NCI-H2107 treated with DMSO at 0.1 percent for 48 hours (cell line): ENCODE data around the gene PBXIP1.
"Not testable (repeated sequence)": the region's sequence is repeated elsewhere in the genome, so short reads cannot be mapped to it uniquely, and the experiment has no call there.

ENCODE experiments used
- DNase-seq: peaks from one replicate; lab custom pipeline; 2025; ENCODE audit not compliant: unreplicated experiment; lab: John Stamatoyannopoulos, UW

Gene PBXIP1

DNA sequence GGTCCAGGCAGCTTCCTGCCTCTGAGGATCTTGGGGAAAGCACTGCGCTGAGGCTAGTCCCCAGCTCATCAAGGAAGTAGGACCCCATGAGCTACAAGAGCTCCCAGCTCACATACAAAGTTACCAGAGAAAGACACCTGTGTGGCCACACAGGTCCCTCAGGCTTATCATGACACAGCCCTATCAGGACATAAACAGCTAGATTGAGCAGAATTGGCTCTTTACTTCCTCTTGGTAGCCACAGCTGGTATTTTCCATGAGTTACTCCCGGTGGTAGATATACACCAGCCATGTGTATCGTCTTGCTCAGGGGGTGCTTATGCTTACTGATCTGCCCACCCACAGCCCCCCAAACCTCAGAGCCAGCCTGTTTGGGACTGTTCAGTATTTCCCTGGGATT is 38.7 kb upstream of the PBXIP1 start:
- no peak for DNase-seq

DNA sequence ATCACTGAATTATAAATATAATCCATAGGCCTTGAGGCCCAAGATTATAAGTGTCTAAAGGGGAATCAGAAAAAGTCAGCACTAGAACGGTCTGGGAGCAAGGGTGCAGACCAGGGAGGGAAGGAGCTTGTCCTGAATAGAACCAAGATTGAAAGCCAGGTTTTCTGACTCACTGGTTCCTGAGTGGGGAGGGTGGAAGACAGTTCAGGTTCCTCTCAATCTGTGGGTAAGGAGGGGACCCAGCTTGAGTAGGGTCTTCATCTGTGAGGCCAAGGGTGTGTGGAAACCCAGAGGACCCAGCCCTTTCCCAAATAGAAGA is 38.3 kb upstream of the PBXIP1 start:
- DNase-seq = no peak

DNA sequence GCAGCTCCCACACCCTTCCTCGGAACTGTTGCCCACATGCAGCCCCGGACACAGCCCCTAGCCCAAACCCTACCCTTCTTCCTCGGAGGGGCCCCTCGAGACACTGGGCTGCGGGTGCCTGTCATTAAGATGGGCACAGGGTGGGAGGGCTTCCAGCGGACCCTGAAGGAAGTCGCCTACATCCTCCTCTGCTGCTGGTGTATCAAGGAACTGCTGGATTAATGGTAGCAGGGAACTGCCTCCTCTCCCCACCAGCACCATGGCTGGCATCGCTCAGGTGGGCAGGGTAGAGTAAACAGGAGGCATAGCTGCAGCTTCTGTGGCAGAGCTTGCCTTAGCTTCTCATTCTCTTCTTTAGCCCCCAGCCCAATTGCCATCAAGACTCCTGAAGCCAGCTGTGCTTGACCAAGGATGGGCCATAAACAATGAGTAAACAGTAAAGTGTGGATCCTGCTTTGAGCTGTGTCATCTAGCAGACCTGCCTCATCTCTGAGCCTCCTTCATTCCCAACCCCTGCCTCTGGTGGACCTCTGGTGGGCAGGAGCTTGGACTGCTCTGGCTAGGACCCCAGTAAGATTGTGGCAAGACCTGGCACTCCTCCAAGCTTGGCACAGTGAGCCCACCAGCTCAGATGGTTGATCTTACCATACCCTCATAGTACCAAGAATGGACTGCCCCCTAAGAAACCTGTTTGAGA is 37.8 kb upstream of the PBXIP1 start, which contains the start of gene LENEP:
TSS of gene LENEP (plus strand) at position 15 of the 697 bp plus-strand sequence. CDS start at position 37, 22 bp downstream.
- no peak for DNase-seq

DNA sequence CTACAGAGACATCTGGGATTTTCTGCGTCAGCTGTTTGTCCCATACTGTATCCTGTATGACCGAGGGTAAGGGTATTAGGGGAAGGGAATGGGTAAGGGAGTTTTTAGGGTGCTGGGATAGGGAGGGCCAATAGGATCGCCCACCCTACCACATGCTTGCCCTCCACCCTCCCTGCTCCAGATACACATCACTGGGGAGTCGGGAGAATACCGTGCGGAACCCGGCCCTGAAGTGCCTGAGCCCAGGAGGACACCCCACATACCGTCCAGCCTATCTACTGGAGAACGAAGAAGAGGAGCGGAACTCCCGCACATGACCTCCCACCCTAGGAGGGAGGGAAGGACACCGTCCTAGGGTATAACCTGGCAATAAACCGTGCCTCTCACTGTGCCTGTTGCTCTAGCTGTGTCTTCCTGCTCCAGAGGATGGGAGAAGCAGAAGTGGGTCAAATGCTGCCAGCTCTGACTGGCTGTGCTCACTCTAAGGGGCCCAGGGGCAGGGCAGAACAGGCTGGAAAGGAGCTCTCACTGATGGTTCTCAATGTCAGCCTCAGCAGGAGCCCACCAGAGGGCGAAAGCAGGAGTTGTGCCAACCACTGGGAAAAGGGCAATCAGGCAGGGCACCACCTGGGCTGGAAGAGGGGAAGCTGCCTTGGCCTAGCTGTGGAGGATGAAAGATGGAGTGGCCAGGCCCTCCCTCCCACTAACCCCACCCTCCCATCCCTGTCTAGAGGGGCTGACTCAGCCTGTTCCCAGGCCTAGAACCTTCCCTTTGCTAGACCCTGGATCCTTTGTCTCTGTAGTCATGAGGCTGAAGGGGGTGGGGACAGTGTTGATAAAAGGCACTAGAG is 37.0 kb upstream of the PBXIP1 start:
- no peak for DNase-seq

DNA sequence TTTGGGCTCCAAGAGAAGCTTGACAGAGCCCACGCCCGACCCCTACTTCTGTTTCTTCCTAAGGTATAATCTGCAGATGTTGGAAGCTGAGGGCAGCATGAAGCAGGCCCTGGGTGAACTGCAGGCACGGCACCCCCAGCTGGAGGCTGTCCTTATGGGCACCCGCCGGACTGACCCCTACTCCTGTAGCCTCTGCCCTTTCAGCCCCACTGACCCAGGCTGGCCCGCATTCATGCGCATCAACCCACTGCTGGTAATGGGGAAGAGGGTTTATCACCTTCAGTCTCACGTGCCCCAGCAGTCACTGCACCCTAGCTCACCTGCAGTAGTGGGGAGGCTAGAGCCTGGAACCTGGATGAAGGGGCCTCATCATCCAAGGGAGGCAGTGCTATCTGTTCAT is 34.4 kb upstream of the PBXIP1 start:
- no peak for DNase-seq

DNA sequence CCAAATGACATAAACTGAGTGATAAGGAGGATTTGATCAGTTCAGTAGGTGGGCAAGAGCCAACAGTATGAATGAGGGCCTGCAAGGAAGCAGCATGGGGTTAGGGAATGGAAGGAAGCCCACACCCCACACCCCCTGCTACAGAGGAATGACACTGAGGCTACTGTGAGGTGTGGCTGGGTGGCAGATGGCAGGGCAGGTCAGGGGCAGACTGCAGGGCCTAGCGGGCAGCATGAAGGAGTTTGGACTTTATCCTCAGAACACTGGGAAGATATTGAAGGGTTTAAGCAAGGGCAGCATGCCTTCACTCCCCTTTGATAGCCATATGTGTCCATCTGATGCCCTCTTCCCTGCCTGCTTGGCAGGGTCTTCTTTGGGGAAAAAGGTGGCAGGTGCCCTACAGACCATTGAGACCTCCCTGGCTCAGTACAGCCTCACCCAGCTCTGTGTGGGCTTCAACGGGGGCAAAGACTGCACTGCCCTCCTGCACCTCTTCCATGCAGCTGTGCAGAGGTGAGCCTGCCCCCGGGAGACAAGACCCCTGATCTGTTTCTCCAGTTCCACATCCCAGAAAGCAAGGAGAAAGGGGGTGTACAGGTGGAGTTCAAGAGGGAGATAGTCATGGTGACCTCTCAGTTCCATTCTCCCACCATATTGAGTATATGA is 33.4 kb upstream of the PBXIP1 start:
- no peak for DNase-seq

DNA sequence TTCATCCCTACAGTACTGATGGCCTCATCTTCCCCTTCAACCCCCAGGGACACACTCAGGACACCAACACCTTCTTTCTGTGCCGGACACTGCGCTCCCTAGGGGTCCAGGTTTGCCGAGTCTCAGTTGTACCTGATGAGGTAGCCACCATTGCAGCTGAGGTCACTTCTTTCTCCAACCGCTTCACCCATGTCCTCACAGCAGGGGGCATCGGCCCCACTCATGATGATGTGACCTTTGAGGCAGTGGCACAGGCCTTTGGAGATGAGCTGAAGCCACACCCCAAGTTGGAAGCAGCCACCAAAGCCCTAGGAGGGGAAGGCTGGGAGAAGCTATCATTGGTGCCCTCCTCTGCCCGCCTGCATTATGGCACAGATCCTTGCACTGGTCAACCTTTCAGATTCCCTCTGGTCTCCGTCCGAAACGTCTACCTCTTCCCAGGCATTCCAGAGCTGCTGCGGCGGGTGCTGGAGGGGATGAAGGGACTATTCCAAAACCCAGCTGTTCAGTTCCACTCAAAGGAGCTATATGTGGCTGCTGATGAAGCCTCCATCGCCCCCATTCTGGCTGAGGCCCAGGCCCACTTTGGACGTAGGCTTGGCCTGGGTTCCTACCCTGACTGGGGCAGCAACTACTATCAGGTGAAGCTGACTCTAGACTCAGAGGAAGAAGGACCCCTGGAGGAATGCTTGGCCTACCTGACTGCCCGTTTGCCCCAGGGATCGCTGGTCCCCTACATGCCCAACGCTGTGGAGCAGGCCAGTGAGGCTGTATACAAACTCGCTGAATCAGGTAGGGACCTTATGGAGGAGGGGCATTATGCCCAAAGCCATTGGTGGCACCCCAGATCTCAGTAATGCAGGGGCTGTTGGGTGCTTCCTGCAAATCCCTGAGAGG is 32.4 kb upstream of the PBXIP1 start:
- no peak for DNase-seq

DNA sequence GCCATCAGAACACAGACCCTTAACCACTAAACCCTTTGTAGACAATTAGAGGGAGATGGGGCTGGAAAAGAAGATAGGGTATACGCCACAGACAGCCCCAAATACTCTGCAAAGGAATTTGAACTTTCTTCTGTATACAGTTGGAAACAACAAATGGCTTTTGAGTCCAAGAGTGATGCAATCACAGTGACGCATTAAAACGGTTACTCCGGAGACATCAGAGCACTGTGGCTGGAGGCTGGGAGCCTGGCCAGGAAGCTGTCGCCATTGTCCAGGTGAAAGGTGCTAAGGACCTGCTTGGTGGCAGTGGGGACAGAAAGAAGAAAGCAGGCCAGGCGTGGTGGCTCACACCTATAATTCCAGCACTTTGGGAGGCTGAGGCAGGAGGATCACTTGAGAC is 31.4 kb upstream of the PBXIP1 start:
- no peak for DNase-seq

DNA sequence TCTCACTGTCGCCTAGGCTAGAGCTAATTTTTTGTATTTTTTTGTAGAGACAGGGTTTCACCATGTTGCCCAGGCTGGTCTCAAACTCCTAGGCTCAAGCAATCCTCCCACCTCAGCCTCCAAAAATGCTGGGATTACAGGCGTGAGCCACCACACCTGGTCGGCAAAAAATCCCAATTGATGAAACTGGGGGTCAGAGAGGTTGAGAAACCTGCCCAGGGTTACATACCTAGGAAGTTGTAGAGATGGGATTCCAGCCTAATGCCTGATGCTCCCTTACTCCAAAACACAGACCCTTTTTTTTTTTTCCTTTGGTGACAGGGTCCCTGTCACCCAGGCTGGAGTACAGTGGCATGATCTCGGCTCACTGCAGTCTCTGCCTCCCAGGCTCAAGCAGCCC is 30.8 kb upstream of the PBXIP1 start:
- not testable (repeated sequence) for DNase-seq

DNA sequence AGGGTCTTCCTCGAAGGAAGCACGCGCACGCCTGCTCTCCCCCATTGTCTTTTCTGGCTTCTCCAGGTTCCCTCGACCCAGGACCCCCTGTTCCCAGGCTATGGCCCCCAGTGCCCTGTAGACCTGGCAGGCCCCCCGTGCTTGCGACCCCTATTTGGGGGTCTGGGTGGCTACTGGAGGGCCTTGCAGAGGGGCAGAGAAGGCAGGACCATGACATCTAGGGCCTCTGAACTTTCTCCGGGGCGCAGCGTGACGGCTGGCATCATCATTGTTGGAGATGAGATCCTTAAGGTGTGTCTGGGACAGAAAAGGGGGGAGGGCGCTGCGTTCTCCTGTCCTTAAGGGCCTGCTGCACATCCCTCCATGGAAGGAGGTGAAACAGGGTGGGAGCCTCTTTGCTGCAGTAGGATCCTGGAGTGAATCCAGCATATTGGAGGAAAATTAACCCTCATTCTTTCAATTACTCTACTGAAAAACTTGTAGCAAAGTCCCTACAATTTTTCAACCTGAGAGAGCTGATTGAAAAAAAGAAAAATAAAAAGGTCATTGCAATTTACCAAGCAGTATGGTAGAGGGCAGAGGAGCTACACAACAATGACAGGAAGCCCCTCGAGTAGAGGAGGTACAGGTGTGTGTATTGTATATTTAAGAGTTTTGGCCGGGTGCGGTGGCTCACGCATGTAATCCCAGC is 28.0 kb upstream of the PBXIP1 start:
- DNase-seq = no peak

DNA sequence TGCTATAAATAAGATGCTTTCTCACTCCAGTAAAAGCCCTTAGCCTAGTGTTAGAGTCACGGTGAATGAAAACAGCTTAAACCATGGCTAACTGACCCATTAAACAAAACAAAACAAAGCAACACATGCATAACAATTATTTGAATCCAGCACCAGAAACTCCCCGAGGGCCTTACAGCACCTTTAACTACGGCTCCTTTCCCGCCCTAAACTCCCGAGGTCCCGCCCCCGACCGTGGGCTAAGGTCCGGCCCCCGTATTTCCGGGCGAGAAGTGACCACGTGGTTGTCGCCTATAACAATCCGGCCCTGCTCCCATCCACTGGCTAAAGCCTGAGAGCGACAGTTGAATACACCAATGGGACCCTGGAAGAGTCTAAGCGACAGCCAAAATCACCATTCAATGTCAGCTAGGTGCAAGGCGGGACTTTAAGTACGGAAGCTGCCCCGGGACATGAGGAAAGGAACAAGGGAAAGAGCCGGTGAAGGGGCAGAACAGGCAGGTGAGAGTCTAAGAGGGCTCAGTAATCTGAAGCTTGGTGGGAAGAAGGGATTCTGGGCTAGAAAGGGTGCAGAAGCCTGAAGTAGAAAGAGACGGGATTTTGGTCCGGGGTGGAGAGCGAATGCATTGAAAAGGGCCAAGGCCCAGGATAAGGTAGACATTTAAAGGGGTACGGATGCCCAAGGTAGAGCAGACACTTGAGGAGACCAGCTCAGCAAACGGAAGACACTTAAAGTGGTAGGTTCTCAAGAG is 27.2 kb upstream of the PBXIP1 start, which contains the start of gene FLAD1:
TSS of gene FLAD1 (plus strand) at position 448 of the 752 bp plus-strand sequence. CDS start 351 bp downstream, outside the sequence.
- peak; percentile 100 for DNase-seq

DNA sequence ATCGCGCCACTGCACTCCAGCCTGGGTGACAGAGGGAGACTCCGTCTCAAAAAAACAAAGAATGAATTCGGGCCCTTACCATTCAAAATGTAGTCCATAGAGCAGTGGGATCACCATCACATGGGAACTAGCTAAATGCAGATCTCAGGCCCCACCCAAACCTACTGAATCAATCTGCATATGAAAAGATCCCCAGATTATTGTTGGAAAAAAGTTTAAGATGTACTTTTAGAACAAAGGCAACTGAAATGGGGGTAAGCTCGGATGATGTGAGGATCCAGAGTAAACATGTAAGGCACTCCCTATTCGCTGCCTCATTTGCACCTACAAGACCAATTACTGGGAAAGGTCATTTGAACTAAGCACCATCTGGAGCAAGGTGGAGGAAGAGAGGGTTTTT is 26.4 kb upstream of the PBXIP1 start:
- peak; percentile 33 for DNase-seq

DNA sequence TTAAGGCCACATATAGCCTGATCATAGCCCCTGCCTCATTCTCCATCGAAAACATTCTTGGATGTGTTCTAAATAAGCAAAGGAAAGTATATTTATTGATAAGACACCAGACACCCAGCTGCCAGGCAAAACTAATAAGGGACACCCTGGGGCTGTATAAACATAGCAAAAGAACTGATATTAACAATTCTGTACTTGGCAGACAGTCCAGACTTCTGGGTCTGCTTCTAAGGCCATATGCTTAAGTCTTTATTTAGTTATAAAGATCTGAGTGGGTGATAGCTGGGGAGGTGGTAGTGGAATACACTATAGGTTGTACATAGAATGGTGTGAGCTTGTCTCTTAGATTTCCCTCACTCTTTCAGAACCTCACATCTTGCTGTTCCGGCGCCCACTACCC is 22.5 kb upstream of the PBXIP1 start:
- no peak for DNase-seq

DNA sequence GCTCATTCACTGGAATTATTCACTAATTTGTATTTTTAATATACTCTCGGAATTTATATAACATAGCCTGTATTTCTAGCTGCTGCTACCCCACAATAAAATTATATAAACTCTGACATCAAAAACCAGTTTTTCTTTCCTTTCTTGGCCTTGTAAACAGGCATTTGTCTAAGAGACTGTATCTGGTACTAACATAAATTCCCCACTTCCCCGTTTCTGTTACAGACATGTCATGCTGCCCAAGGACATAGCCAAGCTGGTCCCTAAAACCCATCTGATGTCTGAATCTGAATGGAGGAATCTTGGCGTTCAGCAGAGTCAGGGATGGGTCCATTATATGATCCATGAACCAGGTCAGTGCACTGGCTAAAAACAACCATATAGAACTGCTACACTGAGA is 21.9 kb upstream of the PBXIP1 start:
- not testable (repeated sequence) for DNase-seq

DNA sequence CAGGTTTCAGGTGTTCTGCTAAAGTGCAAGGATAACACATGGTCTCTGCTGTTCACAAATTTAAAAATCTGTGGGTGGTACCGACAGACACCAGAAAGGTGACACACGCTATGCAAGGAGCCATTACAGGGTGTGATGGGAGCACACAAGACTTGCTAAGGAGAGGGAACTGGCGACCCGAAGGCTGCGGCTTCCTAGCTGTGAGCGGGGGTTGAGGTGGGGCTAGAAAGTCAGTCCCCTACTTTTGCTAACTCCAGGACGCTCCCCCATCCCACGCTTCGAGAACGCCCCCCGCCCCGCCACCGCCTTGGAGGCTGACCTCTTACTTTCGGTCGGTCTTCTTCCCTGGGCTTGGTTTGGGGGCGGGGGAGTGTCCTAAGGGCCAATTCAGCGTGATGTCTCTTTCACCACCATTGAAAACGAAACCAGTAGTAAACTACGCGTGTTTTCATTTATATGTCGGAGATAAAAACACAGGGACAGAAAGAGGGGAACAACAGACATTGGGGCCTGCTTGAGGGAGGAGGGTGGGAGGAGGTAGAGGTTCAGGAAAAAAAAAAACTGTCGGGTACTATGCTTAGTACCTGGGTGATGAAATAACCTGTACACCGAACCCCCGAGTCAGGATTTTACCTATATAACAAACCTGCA is 19.6 kb upstream of the PBXIP1 start:
- DNase-seq = no peak

DNA sequence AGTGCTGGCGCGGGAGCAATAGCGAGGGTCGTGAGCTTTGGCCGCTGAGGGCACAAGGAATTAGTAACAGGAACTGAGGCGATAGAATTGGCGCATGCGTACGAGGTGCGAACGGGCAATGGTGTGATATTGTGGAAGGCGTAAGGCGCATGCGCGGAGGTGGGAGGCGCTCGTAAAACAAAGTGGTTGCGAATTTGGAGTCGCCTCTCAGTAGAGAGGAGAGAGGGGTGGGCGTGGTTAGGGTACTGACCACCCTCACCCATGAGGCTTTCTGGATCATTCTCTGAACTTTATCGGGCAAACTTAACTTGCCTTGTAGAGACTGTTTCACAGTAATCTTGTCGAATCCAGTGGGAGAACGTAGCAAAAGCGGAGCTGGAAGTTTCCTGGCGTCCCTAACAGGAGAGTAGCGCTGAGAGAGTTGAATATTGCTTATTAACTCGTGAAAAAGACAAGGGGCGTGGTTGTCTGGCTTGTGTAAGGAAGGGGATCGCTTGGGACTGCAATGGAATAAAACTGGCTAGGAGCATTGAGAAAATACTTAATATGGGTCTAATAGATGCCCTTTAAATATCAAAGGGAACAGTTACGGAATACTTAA is 19.0 kb upstream of the PBXIP1 start:
- DNase-seq = peak; percentile 99

DNA sequence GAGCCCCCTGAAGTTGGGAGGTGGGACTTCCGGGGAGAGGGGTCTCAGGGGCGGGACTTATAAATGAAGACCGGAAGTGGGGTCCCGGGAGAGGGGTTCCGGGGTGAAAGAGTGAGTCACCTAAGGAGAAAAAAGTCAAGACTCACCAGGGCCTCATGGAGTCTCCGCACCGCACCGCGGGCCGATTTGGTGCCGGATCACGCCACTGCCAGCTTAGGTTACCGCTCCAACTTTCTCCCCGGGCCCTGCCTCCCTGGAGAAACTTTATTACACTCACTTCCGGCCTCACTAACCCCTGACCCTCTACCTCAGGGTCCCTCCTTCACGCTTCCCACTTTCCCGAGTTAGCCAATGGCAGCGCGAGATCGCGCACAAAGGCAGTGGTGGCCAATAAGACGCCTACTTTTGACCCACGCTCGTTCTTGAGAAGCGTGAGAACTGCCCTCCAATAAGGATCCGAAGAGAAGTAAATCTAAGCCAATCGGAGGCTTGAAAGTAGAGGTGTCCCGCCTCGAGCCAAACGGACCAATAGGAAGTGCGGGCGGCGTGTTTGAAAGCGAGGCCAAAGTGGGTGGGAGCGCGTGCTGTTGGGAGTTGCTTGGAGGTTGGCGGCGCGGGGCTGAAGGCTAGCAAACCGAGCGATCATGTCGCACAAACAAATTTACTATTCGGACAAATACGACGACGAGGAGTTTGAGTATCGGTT is 18.4 kb upstream of the PBXIP1 start, which contains the start of gene CKS1B:
TSS of gene CKS1B (plus strand) at position 580 of the 706 bp plus-strand sequence. CDS start at position 645, 65 bp downstream.
- DNase-seq = peak; percentile 100
